Body of pancreas (tissue), 4 donors: ENCODE results near the gene PCDHGA11. TPM values are rescaled to one million over a fixed set of nuclear protein-coding genes. Genes with fewer than 3 reads are reported as not detected.
"Not testable (repeated sequence)": the region's sequence is repeated elsewhere in the genome, so short reads cannot be mapped to it uniquely, and the experiment has no call there.

Experiments
- ATAC-seq: fragments of 150-250 bp; one replicate; pipeline ENCODE4 v1.9.1; 2016
- DNase-seq, 4 donors: peaks; one replicate each; pipeline ENCODE4 v3.0.0-alpha.2; 2019
- H3K27ac ChIP-seq, 4 donors: fragments of 200-600 bp; sonication (generic); 1 replicate in 3 of 4; 2 replicates in 1 of 4; pipeline versions ENCODE4 v1.5.1 to v1.6.1; 2016 to 2019; ENCODE audit warnings: mild to moderate bottlenecking in 1 of 4, mixed read lengths in 1 of 4, moderate library complexity in 1 of 4
- H3K27me3 ChIP-seq, 2 donors: fragments of 200-600 bp; sonication (generic); one replicate each; pipeline ENCODE4 v1.6.0; 2016; ENCODE audit warnings: mild to moderate bottlenecking in 1 of 2
- H3K36me3 ChIP-seq, 2 donors: fragments of 200-600 bp; sonication (generic); replicated peaks in 1 of 2; 2 replicates each; pipeline ENCODE4 v1.5.1; 2016; ENCODE audit warnings: low read depth in 2 of 2; ENCODE audit not compliant: insufficient read depth in 1 of 2
- H3K4me1 ChIP-seq: fragments of 200-600 bp; sonication (generic); one replicate; pipeline ENCODE4 v1.6.0; 2016
- H3K4me3 ChIP-seq, 2 donors: fragments of 200-600 bp; sonication (generic); 1 replicate in 1 of 2; 2 replicates in 1 of 2; pipeline ENCODE4 v1.5.1; 2016 to 2019
- H3K9me3 ChIP-seq, 3 donors: fragments of 200-600 bp; sonication (generic); 1 replicate in 2 of 3; 2 replicates in 1 of 3; pipeline ENCODE4 v1.5.1; 2016
- POLR2A ChIP-seq, 3 donors: fragments of 450-650 bp; IDR thresholded peaks; one replicate each; pipeline ENCODE4 v1.6.1; 2016; ENCODE audit warnings: antibody characterized with exemption in 3 of 3, mild to moderate bottlenecking in 2 of 3
- WGBS, 2 donors: methylation state at CpG; one replicate each; pipeline ENCODE4 v1.1.5; 2017; 5-methylcytosine and 5-hydroxymethylcytosine counted together
- intact Hi-C: fragments of 100-400 bp; cut with DNase I; formaldehyde crosslinking; loops from one replicate; pipeline ENCODE4 v1.15.1; 2023
- total RNA-seq, 2 donors: library from RNA; depleted of rRNA; stranded (reverse); fragments of >200 nt; gene quantifications; one replicate each; pipeline ENCODE4 v1.1.0, GENCODE V29; 2016
- TF ChIP-seq, protein P1 (sequence below), 7 experiments: fragments of 450-650 bp in 4 of 7; fragments of 200-600 bp in 3 of 7; sonication (generic) in 3 of 7; IDR thresholded peaks; one replicate each; pipeline ENCODE4 v1.5.1; 2016 to 2019; ENCODE audit warnings: antibody characterized with exemption in 7 of 7

PCDHGA11 gene
- total RNA-seq, 2 donors from 2014 or later, result 4.9 to 6.9 TPM

DNA sequence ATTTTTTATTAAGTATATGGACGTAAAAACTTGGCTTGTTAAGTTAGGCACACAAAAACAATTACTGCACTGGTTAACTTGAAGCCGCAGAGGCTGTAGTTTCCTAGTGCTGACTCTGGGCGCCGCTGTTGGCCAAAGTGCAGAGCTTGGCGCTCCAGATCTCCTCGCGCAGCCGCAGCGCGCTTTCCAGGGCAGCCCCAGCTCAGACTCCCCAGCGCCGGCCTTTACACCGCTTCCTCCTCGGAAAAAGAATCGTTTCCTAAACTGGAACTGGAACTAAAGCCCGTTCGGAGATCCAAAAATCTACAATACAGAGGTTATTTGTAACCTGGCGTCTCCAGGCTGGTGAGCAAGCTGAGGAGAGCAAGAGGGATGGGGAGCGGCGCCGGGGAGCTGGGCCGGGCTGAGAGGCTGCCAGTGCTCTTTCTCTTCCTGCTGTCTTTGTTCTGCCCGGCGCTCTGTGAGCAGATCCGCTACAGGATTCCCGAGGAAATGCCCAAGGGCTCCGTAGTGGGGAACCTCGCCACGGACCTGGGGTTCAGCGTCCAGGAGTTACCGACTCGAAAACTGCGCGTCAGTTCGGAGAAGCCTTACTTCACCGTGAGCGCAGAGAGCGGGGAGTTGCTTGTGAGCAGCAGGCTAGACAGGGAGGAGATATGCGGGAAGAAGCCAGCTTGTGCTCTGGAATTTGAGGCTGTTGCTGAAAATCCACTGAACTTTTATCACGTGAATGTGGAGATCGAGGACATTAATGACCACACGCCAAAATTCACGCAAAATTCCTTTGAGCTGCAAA is 22.9 kb upstream of the PCDHGA11 start, which contains the start of gene PCDHGB5:
Gene PCDHGB5 (plus strand): TSS at position 192 of the 796 bp plus-strand sequence. CDS start 181 bp downstream, at position 373.
- H3K4me1 ChIP-seq, intact Hi-C loops, H3K4me3 ChIP-seq, H3K27me3 ChIP-seq, H3K36me3 ChIP-seq: not testable (repeated sequence)
- ATAC-seq (peak; percentile 85), DNase-seq (peak; percentile 40 to 63 (median 54))
- Histone ChIP-seq H3K9me3 (peaks cover 0 to 63% (median 14%) of the 10 kb centered on the region in 3 donors), H3K27ac (peak within 1 kb of the TSS in 1 of 4 donors; percentile 21)
- peak in 1 of 3 donors; percentile 9 for TF ChIP-seq POLR2A (IDR thresholded peaks at IDR 0.05)
- TF ChIP-seq, protein P1, sequence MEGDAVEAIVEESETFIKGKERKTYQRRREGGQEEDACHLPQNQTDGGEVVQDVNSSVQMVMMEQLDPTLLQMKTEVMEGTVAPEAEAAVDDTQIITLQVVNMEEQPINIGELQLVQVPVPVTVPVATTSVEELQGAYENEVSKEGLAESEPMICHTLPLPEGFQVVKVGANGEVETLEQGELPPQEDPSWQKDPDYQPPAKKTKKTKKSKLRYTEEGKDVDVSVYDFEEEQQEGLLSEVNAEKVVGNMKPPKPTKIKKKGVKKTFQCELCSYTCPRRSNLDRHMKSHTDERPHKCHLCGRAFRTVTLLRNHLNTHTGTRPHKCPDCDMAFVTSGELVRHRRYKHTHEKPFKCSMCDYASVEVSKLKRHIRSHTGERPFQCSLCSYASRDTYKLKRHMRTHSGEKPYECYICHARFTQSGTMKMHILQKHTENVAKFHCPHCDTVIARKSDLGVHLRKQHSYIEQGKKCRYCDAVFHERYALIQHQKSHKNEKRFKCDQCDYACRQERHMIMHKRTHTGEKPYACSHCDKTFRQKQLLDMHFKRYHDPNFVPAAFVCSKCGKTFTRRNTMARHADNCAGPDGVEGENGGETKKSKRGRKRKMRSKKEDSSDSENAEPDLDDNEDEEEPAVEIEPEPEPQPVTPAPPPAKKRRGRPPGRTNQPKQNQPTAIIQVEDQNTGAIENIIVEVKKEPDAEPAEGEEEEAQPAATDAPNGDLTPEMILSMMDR (IDR thresholded peaks at IDR 0.05), result peak; percentile 18 to 60 (median 52)
- 3 to 4% methylated on average over 19 to 26 of the region's 43 CpGs for WGBS, 2 donors

GRCh38 chr5:141398608-141399007 is 22.2 kb upstream of the PCDHGA11 start:
- Histone ChIP-seq H3K4me1 (no peaks in the 10 kb centered on the region), H3K4me3 (no peak overlapping the region), H3K9me3 (peaks cover 0 to 63% (median 8%) of the 10 kb centered on the region in 3 donors), H3K27me3 (no peaks in the 10 kb centered on the region), H3K27ac (no peak overlapping the region), H3K36me3 (no peaks in the 10 kb centered on the region)
- ATAC-seq, result no peak
- intact Hi-C loops, result no loop called here
- TF ChIP-seq POLR2A (IDR thresholded peaks at IDR 0.05), result no peak
- TF ChIP-seq, protein P1 (IDR thresholded peaks at IDR 0.05), result no peak
- no peak for DNase-seq
- 19 to 30% methylated on average over 15 of the region's 15 CpGs for WGBS, 2 donors

GRCh38 chr5:141399555-141400258 is 21.1 kb upstream of the PCDHGA11 start:
- Histone ChIP-seq H3K9me3 (peaks cover 0 to 64% (median 10%) of the 10 kb centered on the region in 3 donors), H3K4me3 (no peak overlapping the region), H3K27ac (no peak overlapping the region), H3K27me3 (no peaks in the 10 kb centered on the region), H3K4me1 (no peaks in the 10 kb centered on the region), H3K36me3 (no peaks in the 10 kb centered on the region)
- no peak for ATAC-seq
- intact Hi-C loops, result no loop called here
- no peak for TF ChIP-seq POLR2A (IDR thresholded peaks at IDR 0.05)
- TF ChIP-seq, protein P1 (IDR thresholded peaks at IDR 0.05), result no peak
- DNase-seq, result no peak
- 17 to 25% methylated on average over 11 to 51 of the region's 61 CpGs for WGBS, 2 donors

GRCh38 chr5:141402553-141403243 is 18.2 kb upstream of the PCDHGA11 start, which contains the start of gene PCDHGA9:
Gene PCDHGA9, plus strand, starts transcription at chr5:141402778. Its CDS starts 175 bp downstream, at chr5:141402953.
- no peak for TF ChIP-seq POLR2A (IDR thresholded peaks at IDR 0.05)
- TF ChIP-seq, protein P1 (IDR thresholded peaks at IDR 0.05), result peak in 3 of 7 experiments; percentile 24 to 32 (median 26)
- Histone ChIP-seq H3K27me3 (no peaks in the 10 kb centered on the region), H3K9me3 (peaks cover 0 to 65% (median 10%) of the 10 kb centered on the region in 3 donors), H3K4me3 (no peak within 1 kb of the TSS), H3K36me3 (no peaks in the 10 kb centered on the region), H3K4me1 (no peaks in the 10 kb centered on the region), H3K27ac (no peak within 1 kb of the TSS)
- no peak for ATAC-seq
- no peak for DNase-seq
- WGBS, 2 donors, result 21 to 22% methylated on average over 25 to 27 of the region's 27 CpGs
- intact Hi-C loops, result no loop called here
